ENCODE data around the gene HSD17B14.
A peak's percentile ranks its signal among the peaks of the same experiment; 100 is the strongest.
"Not testable (repeated sequence)": the region's sequence is repeated elsewhere in the genome, so short reads cannot be mapped to it uniquely, and the experiment has no call there.

The HSD17B14 gene

DNA sequence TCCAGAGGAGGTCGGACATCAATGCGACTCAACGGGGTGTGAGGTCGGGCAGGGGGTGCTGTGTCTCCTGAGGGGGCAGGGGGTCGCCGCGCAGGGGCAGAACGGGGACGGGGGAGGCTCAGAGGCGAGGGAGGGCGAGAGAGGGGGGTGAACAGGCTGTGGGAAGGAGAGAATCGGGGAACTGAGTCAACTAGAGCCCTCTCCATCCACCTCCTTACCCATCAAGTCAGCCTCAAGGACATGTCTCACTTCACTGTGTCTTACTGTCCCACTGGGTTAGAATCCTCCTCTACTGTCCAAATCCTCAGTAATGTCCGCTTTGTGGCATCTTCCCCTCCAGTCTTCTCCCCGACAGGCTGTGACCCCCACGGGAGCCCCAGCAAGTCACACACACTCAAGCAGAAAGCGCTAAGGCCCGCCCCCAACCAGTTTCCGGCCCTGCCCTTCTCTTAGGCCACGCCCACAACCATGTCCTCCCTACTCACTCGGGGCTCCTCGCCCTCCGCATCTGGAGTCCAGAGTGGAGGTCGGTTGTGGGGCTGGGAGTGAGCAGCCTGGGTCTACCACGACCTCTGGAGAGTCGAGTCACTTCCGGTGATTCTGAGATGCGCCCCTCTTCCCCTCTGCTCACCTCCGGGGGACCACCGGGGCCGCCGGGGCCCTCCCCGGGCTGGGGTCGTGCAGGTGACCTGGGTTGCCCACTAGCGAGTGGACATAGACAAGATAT is 22.9 kb upstream of the HSD17B14 start:
- Histone ChIP-seq H3K9ac (ENCODE audit: low read length) (no peak overlapping the region), H3K27me3 (ENCODE audit: control insufficient read depth, insufficient read depth, low read length) (no peaks in the 10 kb centered on the region), H3K27ac (ENCODE audit: low read depth, low read length) (no peak overlapping the region), H3K36me3 (ENCODE audit: control insufficient read depth, insufficient read depth, low read length) (no peaks in the 10 kb centered on the region), H3K4me1 (ENCODE audit: control insufficient read depth, insufficient read depth, low read length) (no peaks in the 10 kb centered on the region), H3K4me3 (ENCODE audit: low read length) (peak overlapping the region; percentile 15)

DNA sequence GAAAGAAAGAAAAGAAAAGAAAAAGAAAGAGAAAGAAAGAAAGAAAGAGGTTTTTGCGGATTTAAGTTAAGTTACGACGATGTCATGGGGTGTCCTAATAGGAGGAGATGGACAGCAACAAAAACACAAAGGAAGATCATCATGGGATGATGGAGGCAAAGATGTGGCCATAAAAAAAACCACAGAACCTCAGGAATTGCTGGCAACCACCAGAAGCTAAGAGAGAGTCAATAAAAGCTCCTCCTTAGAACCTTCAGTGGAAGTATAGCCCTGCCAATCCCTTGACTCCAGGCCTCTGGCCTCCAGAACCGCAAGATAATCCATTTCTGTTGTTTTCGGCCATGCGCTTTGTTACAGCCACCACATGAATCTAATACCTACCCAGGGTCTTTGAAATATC is 20.6 kb upstream of the HSD17B14 start:
- Histone ChIP-seq H3K4me3 (ENCODE audit: low read length) (no peak overlapping the region), H3K27ac (ENCODE audit: low read depth, low read length) (no peak overlapping the region), H3K36me3 (ENCODE audit: control insufficient read depth, insufficient read depth, low read length) (no peaks in the 10 kb centered on the region), H3K4me1 (ENCODE audit: control insufficient read depth, insufficient read depth, low read length) (no peaks in the 10 kb centered on the region), H3K9ac (ENCODE audit: low read length) (no peak overlapping the region), H3K27me3 (ENCODE audit: control insufficient read depth, insufficient read depth, low read length) (no peaks in the 10 kb centered on the region)

DNA sequence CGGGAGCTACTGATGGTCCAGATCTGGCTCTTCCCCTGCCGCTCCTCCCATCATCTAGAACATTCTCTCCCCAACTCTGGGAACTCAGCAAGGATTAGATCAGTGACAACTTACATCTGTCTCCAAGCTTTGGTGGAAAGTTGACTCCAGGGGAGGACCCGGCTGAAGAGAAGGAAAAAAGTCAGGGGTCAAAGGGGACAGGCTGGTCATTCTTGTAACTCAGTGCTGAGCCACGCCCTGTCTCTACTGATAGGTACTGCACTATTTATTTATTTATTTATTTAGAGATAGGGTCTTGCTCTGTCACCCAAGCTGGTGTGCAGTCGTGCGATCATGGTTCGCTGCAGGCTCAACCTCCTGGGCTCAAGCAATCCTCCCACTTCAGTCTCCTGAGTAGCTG is 17.8 kb upstream of the HSD17B14 start:
- no peaks in the 10 kb centered on the region for H3K27me3 ChIP-seq (ENCODE audit: control insufficient read depth, insufficient read depth, low read length)
- no peaks in the 10 kb centered on the region for H3K36me3 ChIP-seq (ENCODE audit: control insufficient read depth, insufficient read depth, low read length)
- no peaks in the 10 kb centered on the region for H3K4me1 ChIP-seq (ENCODE audit: control insufficient read depth, insufficient read depth, low read length)
- no peak overlapping the region for H3K27ac ChIP-seq (ENCODE audit: low read depth, low read length)
- H3K4me3 ChIP-seq (ENCODE audit: low read length), result no peak overlapping the region
- no peak overlapping the region for H3K9ac ChIP-seq (ENCODE audit: low read length)

DNA sequence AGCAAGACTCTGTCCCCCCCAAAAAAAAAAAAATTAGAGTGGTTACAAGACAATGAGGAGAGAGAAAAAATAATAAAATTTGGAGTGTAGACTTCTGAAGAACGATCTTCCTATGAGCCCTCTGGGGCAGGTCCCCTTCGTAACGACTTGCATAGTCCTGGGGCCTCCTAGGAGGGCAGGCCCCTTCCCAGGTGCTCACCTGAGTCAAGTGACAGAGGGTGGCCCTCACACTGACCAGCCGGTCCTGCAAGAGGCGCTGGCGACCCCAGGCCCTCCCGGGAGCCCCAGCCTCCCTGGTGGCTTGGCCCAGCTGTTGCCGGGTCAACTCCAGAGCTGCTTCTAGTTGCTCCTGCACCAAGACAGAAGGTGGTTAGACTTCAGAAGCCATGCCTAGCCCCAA is 17.2 kb upstream of the HSD17B14 start:
- Histone ChIP-seq H3K9ac (ENCODE audit: low read length) (no peak overlapping the region), H3K36me3 (ENCODE audit: control insufficient read depth, insufficient read depth, low read length) (no peaks in the 10 kb centered on the region), H3K27ac (ENCODE audit: low read depth, low read length) (no peak overlapping the region), H3K27me3 (ENCODE audit: control insufficient read depth, insufficient read depth, low read length) (no peaks in the 10 kb centered on the region), H3K4me3 (ENCODE audit: low read length) (no peak overlapping the region), H3K4me1 (ENCODE audit: control insufficient read depth, insufficient read depth, low read length) (no peaks in the 10 kb centered on the region)

- H3K4me3 ChIP-seq (ENCODE audit: low read length), result no peak overlapping the region
- H3K27me3 ChIP-seq (ENCODE audit: control insufficient read depth, insufficient read depth, low read length), result no peaks in the 10 kb centered on the region
- no peaks in the 10 kb centered on the region for H3K36me3 ChIP-seq (ENCODE audit: control insufficient read depth, insufficient read depth, low read length)
- no peaks in the 10 kb centered on the region for H3K4me1 ChIP-seq (ENCODE audit: control insufficient read depth, insufficient read depth, low read length)
- H3K9ac ChIP-seq (ENCODE audit: low read length), result no peak overlapping the region
- H3K27ac ChIP-seq (ENCODE audit: low read depth, low read length), result no peak overlapping the region
These were observed 16.0 kb upstream of the HSD17B14 start for GRCh38 chr19:48852292-48852691.

- not testable (repeated sequence) for H3K4me3 ChIP-seq (ENCODE audit: low read length); H3K9ac ChIP-seq (ENCODE audit: low read length); H3K36me3 ChIP-seq (ENCODE audit: control insufficient read depth, insufficient read depth, low read length); H3K4me1 ChIP-seq (ENCODE audit: control insufficient read depth, insufficient read depth, low read length); H3K27ac ChIP-seq (ENCODE audit: low read depth, low read length); H3K27me3 ChIP-seq (ENCODE audit: control insufficient read depth, insufficient read depth, low read length)
These were observed 10.4 kb upstream of the HSD17B14 start for GRCh38 chr19:48846659-48847058.

DNA sequence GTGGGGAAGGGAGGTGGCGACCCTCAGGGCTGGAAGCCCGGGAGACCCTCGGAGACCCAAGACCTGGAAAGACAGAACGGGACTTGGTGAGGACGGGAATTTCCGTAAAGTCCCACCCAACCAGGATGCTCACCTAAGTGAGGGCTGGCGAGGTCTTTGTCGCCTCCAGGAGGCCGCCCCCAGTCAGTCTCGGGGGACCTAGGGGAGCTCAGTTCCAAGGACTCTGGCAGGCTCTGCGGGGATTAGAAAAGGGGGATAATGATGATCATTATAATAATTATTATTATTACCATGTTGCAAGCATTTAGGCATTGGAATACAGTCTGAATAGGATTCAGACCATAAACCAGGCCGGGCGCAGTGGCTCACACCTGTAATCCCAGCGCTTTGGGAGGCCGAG is 9.1 kb upstream of the HSD17B14 start:
- H3K27ac ChIP-seq (ENCODE audit: low read depth, low read length), result no peak overlapping the region
- H3K4me3 ChIP-seq (ENCODE audit: low read length), result no peak overlapping the region
- no peaks in the 10 kb centered on the region for H3K27me3 ChIP-seq (ENCODE audit: control insufficient read depth, insufficient read depth, low read length)
- H3K36me3 ChIP-seq (ENCODE audit: control insufficient read depth, insufficient read depth, low read length), result no peaks in the 10 kb centered on the region
- H3K9ac ChIP-seq (ENCODE audit: low read length), result no peak overlapping the region
- H3K4me1 ChIP-seq (ENCODE audit: control insufficient read depth, insufficient read depth, low read length), result no peaks in the 10 kb centered on the region

GRCh38 chr19:48844472-48844871 is 8.2 kb upstream of the HSD17B14 start:
- H3K4me3 ChIP-seq (ENCODE audit: low read length), result no peak overlapping the region
- no peaks in the 10 kb centered on the region for H3K27me3 ChIP-seq (ENCODE audit: control insufficient read depth, insufficient read depth, low read length)
- no peak overlapping the region for H3K27ac ChIP-seq (ENCODE audit: low read depth, low read length)
- H3K9ac ChIP-seq (ENCODE audit: low read length), result no peak overlapping the region
- H3K36me3 ChIP-seq (ENCODE audit: control insufficient read depth, insufficient read depth, low read length), result no peaks in the 10 kb centered on the region
- no peaks in the 10 kb centered on the region for H3K4me1 ChIP-seq (ENCODE audit: control insufficient read depth, insufficient read depth, low read length)

DNA sequence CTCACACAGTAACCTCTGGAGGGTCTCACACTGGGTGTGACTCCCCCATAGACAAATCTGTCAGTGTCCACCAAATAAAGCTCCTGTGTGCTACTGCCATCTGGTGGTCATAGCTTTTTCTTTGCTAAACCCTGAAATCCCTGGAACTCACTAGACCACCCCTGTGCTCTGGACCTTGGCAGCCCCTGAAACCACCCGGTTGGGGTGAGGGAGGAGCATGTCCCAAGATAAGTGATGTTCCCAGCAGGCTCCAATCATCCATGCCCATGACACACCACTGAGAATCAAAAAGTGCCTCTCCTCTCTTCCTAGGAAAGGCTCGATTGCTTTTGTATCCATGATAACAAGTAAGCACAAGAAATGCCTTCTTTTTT is 6.5 kb upstream of the HSD17B14 start:
- Histone ChIP-seq H3K27ac (ENCODE audit: low read depth, low read length) (no peak overlapping the region), H3K4me3 (ENCODE audit: low read length) (no peak overlapping the region), H3K27me3 (ENCODE audit: control insufficient read depth, insufficient read depth, low read length) (no peaks in the 10 kb centered on the region), H3K36me3 (ENCODE audit: control insufficient read depth, insufficient read depth, low read length) (no peaks in the 10 kb centered on the region), H3K4me1 (ENCODE audit: control insufficient read depth, insufficient read depth, low read length) (no peaks in the 10 kb centered on the region), H3K9ac (ENCODE audit: low read length) (no peak overlapping the region)

DNA sequence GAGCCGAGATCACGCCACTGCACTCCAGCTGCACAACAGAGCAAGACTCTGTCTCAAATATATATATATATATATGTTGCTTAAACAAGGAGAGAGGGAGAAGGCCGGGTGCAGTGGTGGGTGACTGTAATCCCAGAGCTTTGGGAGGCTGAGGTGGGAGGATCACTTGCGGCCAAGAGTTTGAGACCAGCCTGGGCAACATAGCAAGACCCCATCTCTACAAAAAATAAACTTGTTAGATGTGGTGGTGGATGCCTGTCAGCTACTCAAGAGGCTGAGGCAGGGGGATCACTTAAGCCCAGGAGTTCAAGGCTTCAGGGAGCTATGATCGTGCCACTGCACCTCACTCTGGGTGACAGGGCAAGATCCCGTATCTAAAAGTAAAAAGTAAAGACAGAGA is 5.3 kb upstream of the HSD17B14 start:
- no peak overlapping the region for H3K27ac ChIP-seq (ENCODE audit: low read depth, low read length)
- peaks cover 3% of the 10 kb centered on the region for H3K4me1 ChIP-seq (ENCODE audit: control insufficient read depth, insufficient read depth, low read length)
- no peaks in the 10 kb centered on the region for H3K36me3 ChIP-seq (ENCODE audit: control insufficient read depth, insufficient read depth, low read length)
- no peak overlapping the region for H3K4me3 ChIP-seq (ENCODE audit: low read length)
- H3K9ac ChIP-seq (ENCODE audit: low read length), result no peak overlapping the region
- H3K27me3 ChIP-seq (ENCODE audit: control insufficient read depth, insufficient read depth, low read length), result no peaks in the 10 kb centered on the region

DNA sequence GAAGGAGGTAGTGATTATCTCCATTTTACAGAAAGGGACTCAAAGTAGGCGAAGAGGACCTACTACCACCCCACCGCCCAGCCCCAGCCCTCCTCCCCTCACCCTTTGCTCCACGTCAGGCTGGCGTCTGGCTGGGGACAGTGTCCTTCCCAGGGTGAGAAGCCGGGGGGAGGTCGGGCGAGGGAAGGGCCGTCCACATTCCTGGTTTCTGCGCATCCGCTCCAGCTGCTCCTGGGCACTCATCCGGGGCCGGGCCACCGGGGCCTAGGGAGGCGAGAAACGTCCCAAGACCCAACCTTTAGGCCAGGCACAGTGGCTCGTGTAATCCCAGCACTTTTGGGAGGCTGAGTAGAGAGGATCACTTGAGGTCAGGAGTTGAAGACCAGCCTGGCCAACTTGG is 4.8 kb upstream of the HSD17B14 start:
- H3K4me1 ChIP-seq (ENCODE audit: control insufficient read depth, insufficient read depth, low read length), result peaks cover 3% of the 10 kb centered on the region
- no peak overlapping the region for H3K9ac ChIP-seq (ENCODE audit: low read length)
- no peaks in the 10 kb centered on the region for H3K27me3 ChIP-seq (ENCODE audit: control insufficient read depth, insufficient read depth, low read length)
- H3K36me3 ChIP-seq (ENCODE audit: control insufficient read depth, insufficient read depth, low read length), result no peaks in the 10 kb centered on the region
- H3K4me3 ChIP-seq (ENCODE audit: low read length), result no peak overlapping the region
- H3K27ac ChIP-seq (ENCODE audit: low read depth, low read length), result no peak overlapping the region

DNA sequence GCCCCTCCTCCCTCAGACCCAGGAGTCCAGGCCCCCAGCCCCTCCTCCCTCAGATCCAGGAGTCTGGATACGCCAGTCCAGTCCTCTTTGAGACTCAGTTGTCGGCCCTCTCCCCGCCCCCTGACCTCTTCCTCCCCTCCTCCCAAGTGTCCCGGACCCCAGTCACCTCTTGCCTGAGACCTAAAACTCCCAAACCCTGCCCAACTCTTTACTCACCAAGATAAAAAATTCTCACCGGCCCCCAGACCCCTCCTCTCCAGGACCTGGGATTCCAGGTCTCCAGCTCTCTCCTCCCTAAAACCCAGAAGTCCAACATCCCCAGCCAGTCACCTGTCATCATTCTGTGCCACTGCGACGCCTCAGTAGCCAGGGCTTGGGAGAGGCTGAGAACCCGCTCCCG is 1.4 kb upstream of the HSD17B14 start:
- no peak overlapping the region for H3K9ac ChIP-seq (ENCODE audit: low read length)
- H3K27ac ChIP-seq (ENCODE audit: low read depth, low read length), result peak overlapping the region; percentile 45
- no peaks in the 10 kb centered on the region for H3K27me3 ChIP-seq (ENCODE audit: control insufficient read depth, insufficient read depth, low read length)
- no peaks in the 10 kb centered on the region for H3K36me3 ChIP-seq (ENCODE audit: control insufficient read depth, insufficient read depth, low read length)
- H3K4me1 ChIP-seq (ENCODE audit: control insufficient read depth, insufficient read depth, low read length), result peaks cover 3% of the 10 kb centered on the region
- H3K4me3 ChIP-seq (ENCODE audit: low read length), result no peak overlapping the region

DNA sequence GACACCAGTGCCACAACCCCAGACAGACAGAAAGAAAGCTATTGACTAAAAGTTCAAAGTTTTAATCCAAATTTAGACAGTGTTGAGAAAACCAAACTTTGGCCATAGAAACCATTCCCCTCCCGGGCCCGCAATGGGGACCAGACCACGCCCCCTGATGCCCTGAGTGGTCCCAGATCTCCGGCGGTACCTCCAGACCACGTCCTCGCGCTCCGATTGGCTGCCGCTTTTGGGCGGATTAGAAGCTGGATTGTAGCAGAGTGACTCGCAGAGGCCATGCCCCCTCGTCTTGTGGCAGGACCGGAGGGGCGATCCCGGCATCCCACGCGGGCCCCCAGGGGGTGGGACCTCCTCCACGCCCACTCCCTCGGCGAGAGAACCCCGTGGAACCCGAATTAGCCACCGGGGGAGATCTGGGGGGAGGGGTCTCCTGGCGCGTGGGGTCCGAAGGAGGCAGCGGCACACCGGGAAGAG is 797 bp upstream of the HSD17B14 start:
- no peaks in the 10 kb centered on the region for H3K27me3 ChIP-seq (ENCODE audit: control insufficient read depth, insufficient read depth, low read length)
- H3K36me3 ChIP-seq (ENCODE audit: control insufficient read depth, insufficient read depth, low read length), result no peaks in the 10 kb centered on the region
- H3K9ac ChIP-seq (ENCODE audit: low read length), result no peak overlapping the region
- H3K4me3 ChIP-seq (ENCODE audit: low read length), result peak overlapping the region; percentile 27
- H3K27ac ChIP-seq (ENCODE audit: low read depth, low read length), result peak overlapping the region; percentile 45
- peaks cover 3% of the 10 kb centered on the region for H3K4me1 ChIP-seq (ENCODE audit: control insufficient read depth, insufficient read depth, low read length)

All from rectal smooth muscle tissue (tissue), 1 donor.